NCI-H146 treated with DMSO at 0.1 percent for 48 hours (cell line): ENCODE data around the gene JPH3.

Experiments used
- DNase-seq: peaks from one replicate; lab custom pipeline; 2025; ENCODE audit not compliant: unreplicated experiment; lab: John Stamatoyannopoulos, UW

The JPH3 gene

GRCh38 chr16:87602001-87602775 lies at the start of gene JPH3:
Gene JPH3, plus strand, starts transcription at chr16:87602508. Its CDS starts 639 bp downstream, at chr16:87603147.
- no peak for DNase-seq

- no peak for DNase-seq
These were observed 49.3 kb upstream of the JPH3 start for GRCh38 chr16:87552772-87553573.

- DNase-seq, result no peak
These were observed 47.4 kb upstream of the JPH3 start for GRCh38 chr16:87554754-87555427.

GRCh38 chr16:87555647-87556046 lies 46.7 kb upstream of the JPH3 start:
- DNase-seq, result no peak

GRCh38 chr16:87556941-87557459 lies 45.3 kb upstream of the JPH3 start:
- DNase-seq, result no peak

GRCh38 chr16:87558682-87559081 lies 43.6 kb upstream of the JPH3 start:
- DNase-seq, result no peak

- DNase-seq, result no peak
These were observed 42.4 kb upstream of the JPH3 start for GRCh38 chr16:87559945-87560344.

GRCh38 chr16:87560428-87561199 lies 41.7 kb upstream of the JPH3 start:
- no peak for DNase-seq

- DNase-seq, result no peak
These were observed 40.9 kb upstream of the JPH3 start for GRCh38 chr16:87561200-87562105.

GRCh38 chr16:87562201-87562600 lies 40.1 kb upstream of the JPH3 start:
- DNase-seq, result no peak

- no peak for DNase-seq
These were observed 39.3 kb upstream of the JPH3 start for GRCh38 chr16:87563022-87563421.

GRCh38 chr16:87563714-87564523 lies 38.4 kb upstream of the JPH3 start:
- no peak for DNase-seq

GRCh38 chr16:87564524-87564778 lies 37.9 kb upstream of the JPH3 start:
- DNase-seq, result no peak

- no peak for DNase-seq
These were observed 32.4 kb upstream of the JPH3 start for GRCh38 chr16:87569601-87570571.

- no peak for DNase-seq
These were observed 31.8 kb upstream of the JPH3 start for GRCh38 chr16:87570572-87570937.

- peak; percentile 3 for DNase-seq
These were observed 31.1 kb upstream of the JPH3 start for GRCh38 chr16:87570938-87571867.

GRCh38 chr16:87571868-87572244 lies 30.5 kb upstream of the JPH3 start:
- DNase-seq, result no peak
